Activated naive CD8-positive, alpha-beta T cell treated with anti-CD3 and anti-CD28 coated beads, Interleukin-2, amount 50 U/mL, for 24 hours (primary cell): ENCODE results near the gene SBF2.
"Not testable (repeated sequence)": the region's sequence is repeated elsewhere in the genome, so short reads cannot be mapped to it uniquely, and the experiment has no call there.

Experiments
- ATAC-seq: fragments of 150-1000 bp; cut with Tn5 transposase; one replicate; pipeline ENCODE4 v1.10.0; 2021
- DNase-seq: peaks from one replicate; pipeline ENCODE4 v3.0.0; 2021
- H3K27ac Mint-ChIP-seq: one replicate; pipeline ENCODE4 v1.8.0; 2021; ENCODE audit warnings: mild to moderate bottlenecking, mixed read lengths
- H3K27me3 Mint-ChIP-seq: one replicate; pipeline ENCODE4 v1.8.0; 2021; ENCODE audit warnings: mixed read lengths
- H3K36me3 Mint-ChIP-seq: one replicate; pipeline ENCODE4 v1.8.0; 2021; ENCODE audit warnings: low read depth, mixed read lengths
- H3K4me1 Mint-ChIP-seq: one replicate; pipeline ENCODE4 v1.8.0; 2021; ENCODE audit warnings: mixed read lengths
- H3K4me3 Mint-ChIP-seq: one replicate; pipeline ENCODE4 v1.8.0; 2021; ENCODE audit warnings: mild to moderate bottlenecking, moderate library complexity, mixed read lengths
- H3K9me3 Mint-ChIP-seq: one replicate; pipeline ENCODE4 v1.8.0; 2021; ENCODE audit warnings: mixed read lengths

SBF2 gene

DNA sequence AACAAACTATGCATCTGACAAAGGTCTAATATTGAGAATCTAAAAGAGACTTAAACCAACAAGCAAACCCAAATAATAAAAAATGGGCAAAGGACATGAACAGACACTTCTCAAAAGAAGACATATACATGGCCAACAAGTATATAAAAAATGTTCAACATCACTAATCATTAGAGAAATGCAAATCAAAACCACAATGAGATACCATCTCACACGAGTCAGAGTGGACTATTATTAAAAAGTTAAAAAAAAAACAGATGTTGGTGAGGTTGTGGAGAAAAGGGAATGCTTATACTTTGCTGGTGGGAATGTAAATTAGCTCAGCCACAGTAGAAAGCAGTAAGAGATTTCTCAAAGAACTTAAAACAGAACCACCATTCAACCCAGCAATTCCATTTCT, 348.3 kb downstream of the SBF2 start:
- peaks cover 10% of the 10 kb centered on the region for H3K9me3 Mint-ChIP-seq
- not testable (repeated sequence) for H3K27ac Mint-ChIP-seq, H3K36me3 Mint-ChIP-seq, H3K4me3 Mint-ChIP-seq, DNase-seq, H3K4me1 Mint-ChIP-seq, ATAC-seq, H3K27me3 Mint-ChIP-seq

DNA sequence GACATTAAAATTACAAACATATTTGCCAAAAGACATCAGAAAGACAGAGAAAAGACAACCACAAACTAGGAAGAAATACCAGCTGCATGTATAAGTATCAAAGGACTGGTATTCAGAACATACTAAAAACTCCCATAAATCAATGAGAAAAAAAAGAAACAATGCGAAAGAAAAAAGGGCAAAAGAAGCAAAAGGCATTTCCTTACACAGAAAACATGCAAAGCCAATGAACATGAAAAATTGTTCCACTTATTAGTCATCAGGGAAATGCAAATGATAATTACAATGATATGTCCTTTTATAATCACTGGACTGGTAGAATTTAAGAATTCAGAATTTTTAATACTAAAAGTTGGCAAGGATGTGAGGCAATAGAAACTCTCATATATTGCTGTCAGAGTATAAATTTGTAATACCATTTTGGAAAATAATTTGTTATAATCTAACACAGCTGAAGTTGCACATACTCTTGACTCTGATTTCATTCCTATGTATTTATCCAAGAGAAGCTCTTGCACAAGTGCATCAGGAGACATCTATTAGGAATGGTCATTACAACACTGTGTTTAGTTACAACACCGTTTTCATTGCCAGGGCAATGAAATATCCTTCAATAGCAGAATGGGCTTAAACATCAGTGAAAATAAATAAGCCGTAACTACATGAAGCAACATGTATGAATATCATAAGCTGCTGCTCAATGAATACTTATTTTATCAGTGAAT, 350.5 kb downstream of the SBF2 start:
- peaks cover 6% of the 10 kb centered on the region for H3K36me3 Mint-ChIP-seq
- H3K27ac Mint-ChIP-seq, result no peak overlapping the region
- peaks cover 10% of the 10 kb centered on the region for H3K9me3 Mint-ChIP-seq
- no peaks in the 10 kb centered on the region for H3K27me3 Mint-ChIP-seq
- ATAC-seq, result no peak
- H3K4me1 Mint-ChIP-seq, result no peaks in the 10 kb centered on the region
- H3K4me3 Mint-ChIP-seq, result no peak overlapping the region
- no peak for DNase-seq

DNA sequence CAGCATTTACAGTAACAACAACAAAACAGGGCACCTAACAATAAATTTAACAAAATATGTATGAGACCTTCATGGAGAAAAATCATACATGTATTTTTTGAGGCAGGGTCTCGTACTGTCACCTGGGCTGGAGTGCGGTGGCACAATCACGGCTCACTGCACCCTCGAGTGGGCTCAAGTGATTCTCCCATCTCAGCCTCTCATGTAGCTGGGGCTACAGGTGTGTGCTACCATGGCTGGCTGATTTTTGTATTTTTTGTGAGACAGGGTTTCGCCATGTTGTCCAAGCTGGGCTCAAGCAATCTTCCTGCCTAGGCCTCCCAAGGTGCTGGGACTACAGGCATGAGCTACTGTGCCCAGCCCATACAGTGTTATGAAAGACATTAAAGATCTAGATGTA, 352.0 kb downstream of the SBF2 start:
- Mint-ChIP-seq H3K27ac (no peak overlapping the region), H3K4me3 (no peak overlapping the region)
- ATAC-seq, result no peak

DNA sequence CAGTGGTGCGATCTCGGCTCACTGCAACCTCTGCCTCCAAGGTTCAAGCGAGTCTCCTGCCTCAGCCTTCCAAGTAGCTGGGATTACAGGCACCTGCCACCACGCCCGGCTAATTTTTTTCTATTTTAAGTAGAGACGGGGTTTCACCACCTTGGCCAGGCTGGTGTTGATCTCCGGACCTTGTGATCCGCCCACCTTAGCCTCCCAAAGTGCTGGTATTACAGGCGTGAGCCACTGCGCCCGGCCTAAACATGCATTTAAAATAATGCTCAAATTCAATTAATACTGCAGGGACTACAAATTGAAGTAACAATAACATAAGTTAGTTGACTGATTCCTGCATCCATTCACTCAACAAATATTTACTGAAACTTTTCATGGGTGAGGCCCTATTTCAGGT, 354.9 kb downstream of the SBF2 start:
- not testable (repeated sequence) for H3K4me3 Mint-ChIP-seq

More for the DNA sequence above, 352.0 kb downstream of the SBF2 start:
- no peak for DNase-seq
- H3K27me3 Mint-ChIP-seq, result no peaks in the 10 kb centered on the region
- peaks cover 6% of the 10 kb centered on the region for H3K36me3 Mint-ChIP-seq
- no peaks in the 10 kb centered on the region for H3K4me1 Mint-ChIP-seq
- H3K9me3 Mint-ChIP-seq, result peaks cover 10% of the 10 kb centered on the region

DNA sequence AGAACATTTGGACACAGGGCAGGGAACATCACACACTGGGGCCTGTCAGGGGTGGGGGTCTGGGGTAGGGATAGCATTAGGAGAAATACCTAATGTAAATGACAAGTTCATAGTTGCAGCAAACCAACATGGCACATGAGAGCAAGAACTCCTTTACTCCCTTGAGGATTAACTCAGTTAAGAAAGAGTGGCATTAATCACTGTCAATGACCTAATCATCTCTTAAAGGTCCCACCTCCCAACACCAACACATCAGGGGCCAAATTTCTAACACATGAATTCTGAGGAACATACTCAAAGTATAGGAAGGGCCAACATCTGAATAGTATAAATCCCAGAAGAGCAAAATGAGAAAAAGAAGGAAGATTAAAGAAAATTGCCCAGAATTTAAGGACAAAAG, 357.3 kb downstream of the SBF2 start:
- ATAC-seq, result no peak
- H3K4me3 Mint-ChIP-seq, result no peak overlapping the region
- peaks cover 14% of the 10 kb centered on the region for H3K36me3 Mint-ChIP-seq
- peaks cover 5% of the 10 kb centered on the region for H3K4me1 Mint-ChIP-seq
- H3K27ac Mint-ChIP-seq, result no peak overlapping the region
- no peak for DNase-seq
- no peaks in the 10 kb centered on the region for H3K27me3 Mint-ChIP-seq
- H3K9me3 Mint-ChIP-seq, result peaks cover 27% of the 10 kb centered on the region

More for the DNA sequence above, 354.9 kb downstream of the SBF2 start:
- not testable (repeated sequence) for ATAC-seq, H3K27ac Mint-ChIP-seq, H3K4me1 Mint-ChIP-seq, H3K27me3 Mint-ChIP-seq, DNase-seq, H3K36me3 Mint-ChIP-seq
- H3K9me3 Mint-ChIP-seq, result peaks cover 17% of the 10 kb centered on the region

DNA sequence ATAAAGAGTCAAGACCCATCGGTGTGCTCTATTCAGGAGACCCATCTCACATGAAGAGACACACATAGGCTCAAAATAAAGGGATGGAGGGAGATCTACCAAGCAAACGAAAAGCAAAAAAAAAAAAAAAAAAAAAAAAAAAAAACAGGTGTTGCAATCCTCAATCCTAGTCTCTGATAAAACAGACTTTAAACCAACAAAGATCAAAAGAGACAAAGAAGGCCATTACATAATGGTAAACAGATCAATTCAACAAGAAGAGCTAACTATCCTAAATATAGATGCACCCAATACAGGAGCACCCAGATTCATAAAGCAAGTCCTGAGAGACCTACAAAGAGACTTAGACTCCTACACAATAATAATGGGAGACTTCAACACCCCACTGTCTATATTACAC, 361.2 kb downstream of the SBF2 start:
- not testable (repeated sequence) for DNase-seq, H3K4me1 Mint-ChIP-seq, H3K4me3 Mint-ChIP-seq, ATAC-seq, H3K27me3 Mint-ChIP-seq, H3K27ac Mint-ChIP-seq
- Mint-ChIP-seq H3K9me3 (peaks cover 37% of the 10 kb centered on the region), H3K36me3 (peaks cover 21% of the 10 kb centered on the region)

DNA sequence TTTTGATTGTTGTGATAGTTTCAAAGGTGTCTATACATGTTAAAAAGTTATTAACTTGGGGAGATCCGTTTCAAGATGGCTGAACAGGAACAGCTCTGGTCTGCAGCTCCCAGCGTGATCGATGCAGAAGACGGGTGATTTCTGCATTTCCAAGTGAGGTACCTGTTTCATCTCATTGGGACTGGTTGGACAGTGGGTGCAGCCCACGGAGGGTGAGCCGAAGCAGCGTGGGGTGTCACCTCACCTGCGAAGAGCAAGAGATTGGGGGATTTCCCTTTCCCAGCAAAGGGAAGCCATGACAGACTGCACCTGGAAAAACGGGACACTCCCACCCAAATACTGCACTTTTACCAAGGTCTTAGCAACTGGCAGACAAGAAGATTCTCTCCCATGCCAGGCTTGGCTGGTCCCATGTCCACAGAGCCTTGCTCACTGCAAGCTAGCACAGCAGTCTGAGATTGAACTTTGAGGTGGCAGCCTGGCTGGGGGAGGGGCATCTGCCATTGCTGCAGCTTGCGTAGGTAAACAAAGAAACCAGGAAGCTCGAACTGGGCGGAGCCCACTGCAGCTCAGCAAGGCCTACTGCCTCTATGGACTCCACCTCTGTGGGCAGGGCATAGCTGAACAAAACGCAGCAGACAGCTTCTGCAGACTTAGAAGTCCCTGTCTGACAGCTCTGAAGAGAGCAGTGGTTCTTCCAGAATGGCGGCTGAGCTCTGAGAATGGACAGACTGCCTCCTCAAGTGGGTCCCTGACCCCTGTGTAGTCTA, 363.3 kb downstream of the SBF2 start:
- H3K27ac Mint-ChIP-seq, H3K4me3 Mint-ChIP-seq: not testable (repeated sequence)

DNA sequence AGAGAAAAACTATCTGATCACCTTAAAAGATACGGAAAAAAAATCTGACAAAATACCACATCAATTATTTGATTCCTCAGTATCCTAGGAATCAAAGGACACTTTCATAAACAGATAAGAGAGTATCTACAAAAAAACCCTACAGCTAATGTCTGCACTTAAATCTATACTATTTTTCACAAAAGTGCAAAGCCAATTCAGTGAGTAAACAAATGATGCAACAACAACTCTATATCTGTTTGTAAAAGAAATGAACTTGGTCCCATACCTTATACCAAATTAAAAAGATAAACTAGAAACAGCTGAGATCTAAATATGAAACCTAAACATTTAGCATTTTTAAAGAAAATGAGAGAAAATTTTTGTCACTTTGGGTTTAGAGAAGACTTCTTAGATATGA, 366.3 kb downstream of the SBF2 start:
- ATAC-seq, result no peak
- DNase-seq, result no peak
- Mint-ChIP-seq H3K4me1 (no peaks in the 10 kb centered on the region), H3K9me3 (peaks cover 14% of the 10 kb centered on the region), H3K27me3 (no peaks in the 10 kb centered on the region), H3K36me3 (peaks cover 11% of the 10 kb centered on the region), H3K27ac (no peak overlapping the region), H3K4me3 (no peak overlapping the region)

More for the DNA sequence above, 363.3 kb downstream of the SBF2 start:
- not testable (repeated sequence) for DNase-seq, H3K4me1 Mint-ChIP-seq, H3K27me3 Mint-ChIP-seq, ATAC-seq
- Mint-ChIP-seq H3K9me3 (peaks cover 32% of the 10 kb centered on the region), H3K36me3 (peaks cover 16% of the 10 kb centered on the region)

DNA sequence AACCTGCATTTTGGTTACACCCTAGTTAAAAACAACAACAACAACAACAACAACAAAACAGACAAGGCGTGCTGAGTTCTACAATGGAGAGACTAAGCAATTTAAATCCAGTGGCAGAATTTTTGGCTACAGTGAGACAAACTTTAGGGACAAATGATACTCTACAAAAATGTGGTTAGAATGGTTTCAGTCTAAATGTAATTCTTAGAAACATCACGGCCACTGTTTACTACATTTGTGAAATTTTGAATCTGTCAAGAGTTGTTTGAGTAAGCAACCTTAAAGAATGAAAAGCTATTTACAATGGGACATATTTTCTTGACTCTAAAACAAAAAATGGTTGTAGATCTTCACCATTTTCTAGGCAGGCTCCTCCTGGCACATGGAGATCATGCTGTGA, 370.7 kb downstream of the SBF2 start:
- Mint-ChIP-seq H3K4me1 (no peaks in the 10 kb centered on the region), H3K27me3 (no peaks in the 10 kb centered on the region), H3K9me3 (no peaks in the 10 kb centered on the region), H3K36me3 (no peaks in the 10 kb centered on the region), H3K4me3 (no peak overlapping the region), H3K27ac (no peak overlapping the region)
- DNase-seq (no peak), ATAC-seq (no peak)

DNA sequence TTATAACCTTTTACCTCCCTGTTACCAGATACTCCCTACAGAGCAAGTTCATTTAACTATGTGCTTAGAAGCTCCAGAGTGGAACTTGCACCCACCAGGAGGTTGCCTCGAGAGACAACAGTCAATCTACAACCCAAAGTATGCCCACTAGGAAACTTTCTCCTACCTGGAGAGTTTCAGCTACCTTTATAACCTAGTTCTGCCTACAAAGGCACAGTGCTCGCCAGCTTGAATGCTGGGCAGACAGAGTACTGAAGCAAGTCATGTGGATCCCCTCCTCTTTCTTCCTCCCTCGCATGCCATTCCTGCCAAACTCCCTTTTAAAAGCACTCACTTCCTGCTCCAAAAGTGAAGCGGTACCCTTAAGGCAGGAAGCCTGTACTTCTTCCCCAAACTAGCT, 371.2 kb downstream of the SBF2 start:
- no peak overlapping the region for H3K4me3 Mint-ChIP-seq
- no peaks in the 10 kb centered on the region for H3K36me3 Mint-ChIP-seq
- no peaks in the 10 kb centered on the region for H3K9me3 Mint-ChIP-seq
- H3K27me3 Mint-ChIP-seq, result no peaks in the 10 kb centered on the region
- no peak for DNase-seq
- no peak for ATAC-seq
- no peak overlapping the region for H3K27ac Mint-ChIP-seq
- H3K4me1 Mint-ChIP-seq, result no peaks in the 10 kb centered on the region

DNA sequence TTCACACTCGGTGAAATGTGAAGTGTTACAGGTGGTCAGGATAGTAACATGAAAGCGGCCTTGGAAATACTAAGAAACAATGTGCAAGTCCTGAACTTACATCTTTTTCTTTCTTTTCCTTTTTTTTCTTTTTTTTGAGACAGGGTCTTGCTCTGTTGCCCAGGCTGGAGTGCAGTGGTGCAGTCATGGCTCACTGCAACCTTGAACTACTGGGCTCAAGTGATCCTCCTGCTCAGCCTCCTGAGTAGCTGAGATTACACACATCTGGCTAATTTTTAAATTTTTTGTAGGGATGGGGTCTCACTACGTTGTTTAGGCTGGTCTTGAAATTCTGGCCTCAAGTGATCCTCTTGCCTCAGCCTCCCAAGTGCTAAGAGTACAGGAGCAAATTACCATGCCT, 377.5 kb downstream of the SBF2 start:
- H3K27me3 Mint-ChIP-seq, result no peaks in the 10 kb centered on the region
- H3K36me3 Mint-ChIP-seq, result no peaks in the 10 kb centered on the region
- no peak overlapping the region for H3K27ac Mint-ChIP-seq
- no peaks in the 10 kb centered on the region for H3K4me1 Mint-ChIP-seq
- DNase-seq (no peak), ATAC-seq (no peak)
- no peak overlapping the region for H3K4me3 Mint-ChIP-seq
- H3K9me3 Mint-ChIP-seq, result no peaks in the 10 kb centered on the region

DNA sequence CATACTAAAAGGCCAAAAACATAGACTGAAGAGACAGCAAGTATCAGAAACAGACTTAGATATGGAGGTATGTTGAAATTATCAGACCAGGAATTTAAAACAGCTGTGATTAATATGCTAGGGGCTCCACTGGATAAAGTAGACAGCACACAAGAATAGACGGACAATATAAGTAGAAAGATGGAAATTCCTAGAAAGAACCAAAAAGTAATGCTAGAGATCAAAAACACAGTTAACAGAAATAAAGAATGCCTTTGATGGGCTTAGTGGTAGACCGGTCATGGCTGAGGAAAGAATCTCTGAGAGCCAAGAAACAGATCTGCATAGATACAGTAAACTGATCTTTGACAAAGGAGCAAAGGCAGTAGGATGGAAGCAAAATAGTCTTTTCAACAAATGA, 380.0 kb downstream of the SBF2 start:
- Mint-ChIP-seq H3K9me3 (no peaks in the 10 kb centered on the region), H3K4me1 (no peaks in the 10 kb centered on the region)
- no peak for ATAC-seq

DNA sequence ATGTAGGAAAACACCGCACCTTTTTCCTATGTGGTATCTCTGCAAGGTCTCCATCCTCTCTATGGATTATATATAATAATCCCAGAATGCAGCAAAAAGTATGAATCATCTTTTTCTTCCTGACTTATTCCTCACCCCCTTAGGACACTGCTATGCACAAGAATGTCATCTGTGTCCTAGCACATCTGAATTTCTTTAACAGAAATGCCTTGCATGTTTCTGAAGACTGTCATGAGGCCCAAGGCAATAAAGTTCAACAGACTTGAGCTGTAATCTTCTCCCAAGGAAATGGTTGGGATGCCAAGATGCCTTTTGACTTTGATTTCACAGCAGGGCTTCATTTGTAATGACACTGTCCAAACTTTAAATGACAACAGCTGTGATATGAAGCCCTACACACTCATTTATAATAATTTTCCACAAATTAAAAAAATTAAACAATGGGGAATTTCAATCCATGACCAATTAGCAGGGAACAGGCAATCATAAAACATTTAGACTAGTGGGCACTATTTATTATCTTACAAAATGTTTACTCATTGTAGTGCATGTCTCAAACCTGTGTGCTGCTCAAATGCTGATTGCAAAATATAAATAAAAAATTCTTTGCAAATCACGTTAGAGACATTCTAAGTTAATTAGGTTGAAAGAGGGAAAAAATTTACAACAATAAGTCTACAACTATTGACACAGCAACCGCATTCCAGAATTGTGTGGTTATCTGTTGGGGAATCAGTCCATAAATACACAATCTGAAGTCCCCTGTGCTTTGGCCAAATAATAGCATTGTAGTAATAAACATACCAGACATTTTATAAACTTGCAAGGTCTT, 387.8 kb downstream of the SBF2 start:
- no peaks in the 10 kb centered on the region for H3K4me1 Mint-ChIP-seq
- ATAC-seq (no peak), DNase-seq (no peak)
- H3K27ac Mint-ChIP-seq, result no peak overlapping the region
- H3K36me3 Mint-ChIP-seq, result peaks cover 1% of the 10 kb centered on the region
- H3K27me3 Mint-ChIP-seq, result no peaks in the 10 kb centered on the region
- H3K4me3 Mint-ChIP-seq, result no peak overlapping the region
- H3K9me3 Mint-ChIP-seq, result no peaks in the 10 kb centered on the region

More for the DNA sequence above, 380.0 kb downstream of the SBF2 start:
- Mint-ChIP-seq H3K4me3 (no peak overlapping the region), H3K27ac (no peak overlapping the region), H3K27me3 (no peaks in the 10 kb centered on the region), H3K36me3 (no peaks in the 10 kb centered on the region)
- no peak for DNase-seq

DNA sequence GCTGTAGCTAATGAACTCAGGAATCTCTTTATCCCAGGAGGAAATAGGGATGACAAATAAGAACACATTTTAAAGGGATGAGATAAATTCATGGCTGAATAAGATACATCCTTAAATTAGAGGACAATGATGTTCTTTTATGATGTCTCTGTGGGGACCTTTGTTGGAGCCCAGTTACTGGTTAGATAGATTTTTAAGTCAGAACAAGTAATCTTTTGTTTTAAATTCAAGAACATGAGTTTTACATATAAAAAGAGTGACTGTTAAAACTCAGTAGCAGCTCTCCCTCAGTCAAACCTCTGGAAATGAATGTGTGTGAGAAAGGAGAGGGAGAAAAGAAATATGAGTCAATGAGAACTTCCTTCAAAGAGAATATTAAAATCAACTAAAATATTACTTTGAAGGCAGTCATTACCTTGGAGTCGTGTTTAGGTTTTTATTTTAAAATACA, 388.5 kb downstream of the SBF2 start:
- Mint-ChIP-seq H3K27ac (no peak overlapping the region), H3K36me3 (peaks cover 1% of the 10 kb centered on the region), H3K4me1 (no peaks in the 10 kb centered on the region), H3K4me3 (no peak overlapping the region), H3K9me3 (no peaks in the 10 kb centered on the region), H3K27me3 (no peaks in the 10 kb centered on the region)
- ATAC-seq (no peak), DNase-seq (no peak)
